ENCODE measurements around the gene TMEM138.

Gene TMEM138

DNA sequence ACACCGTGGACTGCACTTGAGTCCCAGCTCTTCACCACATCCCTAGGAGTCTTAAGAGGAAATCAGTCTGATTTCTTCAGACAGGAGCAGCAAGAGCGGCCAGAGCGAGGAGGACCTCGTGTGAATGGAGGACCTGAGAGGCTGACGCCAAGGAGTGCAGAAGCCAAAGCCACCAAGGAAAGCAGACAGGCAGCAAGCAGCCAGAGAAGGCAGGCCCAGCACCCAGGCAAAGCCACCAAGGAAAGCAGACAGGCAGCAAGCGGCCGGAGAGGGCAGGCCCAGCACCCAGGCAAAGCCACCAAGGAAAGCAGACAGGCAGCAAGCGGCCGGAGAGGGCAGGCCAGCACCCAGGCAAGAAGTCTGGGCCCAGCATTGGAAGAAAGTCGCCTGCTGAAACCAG, 12.3 kb upstream of the TMEM138 start:
- Mint-ChIP-seq H3K36me3 (ENCODE audit: low read depth) (peaks cover 19% of the 10 kb centered on the region), H3K9me3 (no peaks in the 10 kb centered on the region), H3K4me3 (no peak overlapping the region), H3K27me3 (ENCODE audit: low read depth) (no peaks in the 10 kb centered on the region), H3K4me1 (ENCODE audit: low read depth) (no peaks in the 10 kb centered on the region), H3K27ac (no peak overlapping the region)
- DNase-seq (ENCODE audit: low spot score), result no peak

DNA sequence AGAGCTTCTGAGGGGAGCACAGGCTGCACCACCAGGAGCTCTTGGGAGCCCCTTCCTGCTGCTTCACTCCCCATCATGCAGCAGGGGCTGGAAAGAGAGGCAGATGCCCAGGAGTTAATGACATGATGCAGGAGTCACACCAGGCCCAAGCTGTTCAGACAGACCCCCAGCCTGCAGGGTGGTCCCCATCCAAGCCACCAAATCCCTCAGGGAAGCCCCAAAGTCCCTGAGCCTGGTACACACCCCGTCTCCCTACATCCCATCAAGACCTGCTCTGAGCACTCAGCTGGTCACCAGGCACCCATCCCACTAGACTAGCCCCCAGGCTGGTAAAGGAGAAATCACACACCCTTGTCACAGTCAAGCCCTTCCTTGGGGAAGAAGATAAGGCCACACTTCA, 11.8 kb upstream of the TMEM138 start:
- no peaks in the 10 kb centered on the region for H3K27me3 Mint-ChIP-seq (ENCODE audit: low read depth)
- no peaks in the 10 kb centered on the region for H3K9me3 Mint-ChIP-seq
- H3K4me1 Mint-ChIP-seq (ENCODE audit: low read depth), result no peaks in the 10 kb centered on the region
- peaks cover 22% of the 10 kb centered on the region for H3K36me3 Mint-ChIP-seq (ENCODE audit: low read depth)
- no peak overlapping the region for H3K27ac Mint-ChIP-seq
- H3K4me3 Mint-ChIP-seq, result no peak overlapping the region
- DNase-seq (ENCODE audit: low spot score), result no peak

DNA sequence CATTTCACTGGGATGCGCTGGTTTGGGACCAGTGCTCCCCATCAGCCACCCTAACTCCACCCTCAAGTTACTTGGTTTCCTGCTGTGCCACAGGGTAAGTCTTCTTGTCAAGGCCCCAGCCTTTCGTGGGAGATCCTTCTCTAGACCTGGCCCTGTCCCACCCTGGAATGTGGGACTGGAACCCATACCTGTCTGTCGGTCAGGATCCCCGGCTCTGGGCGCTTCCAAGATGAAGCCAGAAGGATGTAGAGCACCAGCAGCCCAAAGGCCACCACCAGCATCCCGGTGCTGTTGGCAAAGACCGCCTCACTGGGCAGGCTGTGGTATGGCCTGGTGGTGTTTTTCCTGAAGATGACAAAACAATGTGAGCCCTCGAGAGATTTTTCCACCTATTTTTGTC, 11.4 kb upstream of the TMEM138 start:
- peaks cover 22% of the 10 kb centered on the region for H3K36me3 Mint-ChIP-seq (ENCODE audit: low read depth)
- no peaks in the 10 kb centered on the region for H3K9me3 Mint-ChIP-seq
- no peak for DNase-seq (ENCODE audit: low spot score)
- H3K27me3 Mint-ChIP-seq (ENCODE audit: low read depth), result no peaks in the 10 kb centered on the region
- no peak overlapping the region for H3K4me3 Mint-ChIP-seq
- no peak overlapping the region for H3K27ac Mint-ChIP-seq
- no peaks in the 10 kb centered on the region for H3K4me1 Mint-ChIP-seq (ENCODE audit: low read depth)

DNA sequence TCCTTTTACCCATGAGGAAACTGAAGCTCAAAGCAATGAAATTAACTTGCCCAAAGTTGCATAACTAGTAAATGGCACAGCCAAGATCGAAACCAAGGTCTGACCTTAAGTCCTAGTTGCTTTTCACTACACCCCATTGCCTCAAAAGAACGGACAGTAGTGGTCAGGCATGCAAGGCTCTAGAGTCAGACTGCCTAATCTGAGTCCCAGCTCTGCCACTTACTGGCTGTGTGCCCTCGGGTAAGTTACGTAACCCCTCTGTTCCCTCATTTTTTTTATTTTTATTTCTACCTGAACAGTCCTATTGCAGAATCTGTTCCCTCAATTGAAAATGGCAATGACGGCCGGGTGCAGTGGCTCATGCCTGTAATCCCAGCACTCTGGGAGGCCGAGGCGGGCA, 10.1 kb upstream of the TMEM138 start:
- no peak overlapping the region for H3K27ac Mint-ChIP-seq
- no peak for DNase-seq (ENCODE audit: low spot score)
- peaks cover 24% of the 10 kb centered on the region for H3K36me3 Mint-ChIP-seq (ENCODE audit: low read depth)
- no peaks in the 10 kb centered on the region for H3K27me3 Mint-ChIP-seq (ENCODE audit: low read depth)
- H3K4me1 Mint-ChIP-seq (ENCODE audit: low read depth), result peaks cover 6% of the 10 kb centered on the region
- H3K4me3 Mint-ChIP-seq, result no peak overlapping the region
- no peaks in the 10 kb centered on the region for H3K9me3 Mint-ChIP-seq

DNA sequence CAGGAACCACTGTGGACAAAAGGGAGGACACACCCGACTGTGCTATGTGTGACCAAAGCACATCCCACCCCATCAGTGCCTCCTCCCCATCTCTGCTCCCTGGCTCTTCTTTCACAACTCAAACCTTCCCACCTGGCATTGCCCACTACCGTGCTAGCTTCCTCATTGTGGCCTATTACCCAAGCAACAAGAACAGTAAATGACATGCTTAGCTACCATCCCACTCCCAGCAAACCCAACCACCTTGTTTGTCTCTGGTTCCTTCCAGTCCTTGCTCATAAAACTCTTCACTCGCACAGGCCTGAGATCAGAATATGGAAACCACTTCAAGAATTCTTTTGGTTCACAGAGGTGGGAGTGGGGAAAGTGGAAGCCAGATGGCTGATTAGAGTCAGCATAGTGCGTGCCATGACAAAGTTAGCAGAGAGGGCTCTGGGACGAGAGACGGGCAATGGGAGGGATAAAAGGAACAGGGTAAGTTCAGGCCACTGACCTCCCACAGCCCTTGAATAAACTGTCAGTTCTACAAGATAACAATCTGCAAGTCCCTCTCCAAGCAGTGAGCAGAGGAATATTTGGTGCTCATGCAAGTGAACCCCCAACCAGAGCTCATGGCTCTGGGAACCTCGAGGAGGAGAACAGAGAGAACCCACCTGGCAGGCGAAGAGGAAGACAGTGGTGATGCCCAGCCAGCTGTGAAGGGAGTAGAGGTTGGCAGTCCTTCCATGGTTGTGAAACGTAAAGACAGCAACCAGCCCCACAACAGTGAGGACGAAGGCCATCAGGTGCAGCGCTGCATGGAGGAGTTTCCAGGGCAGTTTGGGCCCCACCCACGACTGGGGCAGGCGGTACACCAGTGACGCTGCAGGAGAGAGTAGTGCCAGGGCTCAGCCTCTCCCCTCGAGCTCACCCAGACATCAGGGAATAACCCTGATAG, 8.8 kb upstream of the TMEM138 start:
- Mint-ChIP-seq H3K27ac (no peak overlapping the region), H3K4me1 (ENCODE audit: low read depth) (peaks cover 8% of the 10 kb centered on the region), H3K36me3 (ENCODE audit: low read depth) (peaks cover 24% of the 10 kb centered on the region)

DNA sequence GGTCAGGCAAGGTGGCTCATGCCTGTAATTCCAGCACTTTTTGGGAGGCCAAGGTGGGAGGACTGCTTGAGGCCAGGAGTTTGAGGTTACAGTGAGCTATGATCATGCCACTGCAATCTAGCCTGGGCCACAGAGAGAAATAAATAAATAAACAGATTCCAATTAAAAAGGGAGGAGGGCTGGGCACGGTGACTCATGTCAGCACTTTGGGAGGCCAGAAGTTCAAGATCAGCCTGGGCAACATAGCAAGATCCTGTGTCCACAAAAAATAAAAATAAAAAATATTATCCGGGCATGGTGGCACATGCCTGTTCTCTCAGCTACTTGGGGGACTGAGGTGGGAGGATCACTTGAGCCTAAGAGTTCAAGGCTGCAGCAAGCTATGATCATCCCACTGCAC, 8.0 kb upstream of the TMEM138 start:
- Mint-ChIP-seq H3K36me3 (ENCODE audit: low read depth) (peaks cover 24% of the 10 kb centered on the region), H3K27me3 (ENCODE audit: low read depth) (no peaks in the 10 kb centered on the region), H3K27ac (no peak overlapping the region), H3K4me1 (ENCODE audit: low read depth) (peaks cover 9% of the 10 kb centered on the region), H3K9me3 (no peaks in the 10 kb centered on the region), H3K4me3 (no peak overlapping the region)
- no peak for DNase-seq (ENCODE audit: low spot score)

More for the DNA sequence above, 8.8 kb upstream of the TMEM138 start:
- no peak for DNase-seq (ENCODE audit: low spot score)
- H3K4me3 Mint-ChIP-seq, result no peak overlapping the region
- H3K27me3 Mint-ChIP-seq (ENCODE audit: low read depth), result no peaks in the 10 kb centered on the region
- H3K9me3 Mint-ChIP-seq, result no peaks in the 10 kb centered on the region

DNA sequence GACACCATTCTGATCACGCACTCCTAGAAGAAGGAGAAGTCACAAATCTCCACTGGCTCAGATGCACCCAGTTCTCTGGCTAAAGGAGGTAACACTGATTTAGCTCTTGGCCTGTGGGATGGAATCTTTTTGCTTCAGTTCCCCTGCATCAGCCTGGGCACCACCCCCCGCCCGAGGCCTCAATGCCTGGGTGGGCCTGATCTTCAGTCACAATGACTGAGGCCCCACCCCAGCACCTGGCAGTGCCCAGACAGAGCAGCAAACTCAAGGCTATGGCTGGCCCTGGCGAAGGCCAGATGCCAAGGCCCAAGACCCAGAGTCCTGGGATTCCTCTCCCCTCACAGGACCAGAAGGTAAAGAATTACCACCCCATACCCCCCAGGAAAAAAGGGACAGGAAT, 5.5 kb upstream of the TMEM138 start:
- H3K4me3 Mint-ChIP-seq, result no peak overlapping the region
- peaks cover 24% of the 10 kb centered on the region for H3K4me1 Mint-ChIP-seq (ENCODE audit: low read depth)
- no peak overlapping the region for H3K27ac Mint-ChIP-seq
- no peaks in the 10 kb centered on the region for H3K9me3 Mint-ChIP-seq
- no peak for DNase-seq (ENCODE audit: low spot score)
- H3K36me3 Mint-ChIP-seq (ENCODE audit: low read depth), result peaks cover 18% of the 10 kb centered on the region
- H3K27me3 Mint-ChIP-seq (ENCODE audit: low read depth), result no peaks in the 10 kb centered on the region

DNA sequence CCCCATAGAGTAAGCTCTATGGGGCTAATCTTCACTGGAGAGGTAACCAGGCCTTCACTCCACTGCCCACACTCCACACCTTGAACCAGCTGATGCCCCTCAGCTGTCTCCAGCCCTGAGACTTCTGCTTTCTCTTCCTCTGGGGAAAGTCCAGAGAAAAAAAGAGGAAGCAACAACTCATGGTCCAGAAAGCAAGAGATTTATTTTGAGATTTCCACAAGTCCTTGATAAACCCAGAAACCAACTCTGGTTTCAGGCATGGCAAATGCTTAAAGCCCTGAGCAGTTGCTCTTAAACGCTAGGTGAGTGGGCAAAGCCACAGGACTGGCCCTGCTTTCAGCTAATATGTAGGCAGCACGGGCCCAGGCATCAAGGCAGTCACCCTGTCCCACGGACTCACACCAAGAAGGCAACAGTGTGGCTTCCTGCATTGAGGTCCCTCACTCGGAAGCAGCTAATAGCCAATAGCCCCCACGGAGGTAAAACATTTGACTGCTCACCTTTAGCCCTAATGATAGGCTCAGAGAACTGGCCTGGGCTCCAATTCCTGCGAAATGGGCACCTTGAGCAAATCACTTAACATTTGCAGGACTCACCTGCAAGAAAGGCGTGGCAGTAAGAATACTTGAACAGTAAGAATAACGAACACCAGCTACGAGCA, 4.8 kb upstream of the TMEM138 start:
- peak overlapping the region; percentile 45 for H3K27ac Mint-ChIP-seq
- no peaks in the 10 kb centered on the region for H3K9me3 Mint-ChIP-seq
- H3K4me3 Mint-ChIP-seq, result no peak overlapping the region

DNA sequence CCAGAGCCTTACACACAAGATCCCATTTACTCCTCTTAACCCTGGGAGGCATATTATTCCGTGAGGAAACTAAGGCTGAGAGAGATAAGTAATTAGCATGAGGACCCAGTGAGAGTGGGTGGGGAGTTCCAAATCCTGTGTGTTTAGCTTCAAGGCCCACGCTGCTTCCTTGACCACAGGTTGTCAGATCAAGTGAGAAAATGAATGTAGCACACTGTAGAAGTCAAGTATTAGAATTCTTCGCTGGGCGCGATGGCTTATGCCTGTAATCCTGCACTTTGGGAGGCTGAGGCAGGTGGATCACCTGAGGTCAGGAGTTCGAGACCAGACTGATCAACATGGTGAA, 4.3 kb upstream of the TMEM138 start:
- no peak overlapping the region for H3K4me3 Mint-ChIP-seq
- no peak for DNase-seq (ENCODE audit: low spot score)
- no peak overlapping the region for H3K27ac Mint-ChIP-seq
- H3K27me3 Mint-ChIP-seq (ENCODE audit: low read depth), result no peaks in the 10 kb centered on the region
- peaks cover 28% of the 10 kb centered on the region for H3K4me1 Mint-ChIP-seq (ENCODE audit: low read depth)
- no peaks in the 10 kb centered on the region for H3K9me3 Mint-ChIP-seq
- peaks cover 20% of the 10 kb centered on the region for H3K36me3 Mint-ChIP-seq (ENCODE audit: low read depth)

More for the DNA sequence above, 4.8 kb upstream of the TMEM138 start:
- DNase-seq (ENCODE audit: low spot score), result no peak
- Mint-ChIP-seq H3K4me1 (ENCODE audit: low read depth) (peaks cover 26% of the 10 kb centered on the region), H3K27me3 (ENCODE audit: low read depth) (no peaks in the 10 kb centered on the region), H3K36me3 (ENCODE audit: low read depth) (peaks cover 18% of the 10 kb centered on the region)

DNA sequence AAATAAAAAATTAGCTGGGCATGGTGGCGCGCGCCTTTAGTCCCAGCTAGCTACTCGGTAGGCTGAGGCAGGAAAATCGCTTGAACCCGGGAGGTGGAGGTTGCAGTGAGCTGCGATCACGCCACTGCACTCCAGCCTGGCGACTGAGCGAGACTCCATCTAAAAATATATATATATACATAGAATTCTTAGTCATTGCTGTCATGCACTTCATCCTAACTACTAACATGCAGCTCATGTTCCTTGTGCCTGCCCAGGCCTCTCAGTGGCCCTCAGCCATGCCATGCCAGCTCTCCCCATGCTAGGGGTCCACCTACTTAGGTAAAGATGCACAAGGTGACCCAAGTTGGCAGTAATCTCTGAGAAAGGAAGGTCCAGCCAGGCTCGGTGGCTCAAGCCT, 3.6 kb upstream of the TMEM138 start:
- H3K9me3 Mint-ChIP-seq, result no peaks in the 10 kb centered on the region
- H3K4me1 Mint-ChIP-seq (ENCODE audit: low read depth), result peaks cover 33% of the 10 kb centered on the region
- H3K4me3 Mint-ChIP-seq, result no peak overlapping the region
- H3K36me3 Mint-ChIP-seq (ENCODE audit: low read depth), result peaks cover 17% of the 10 kb centered on the region
- no peaks in the 10 kb centered on the region for H3K27me3 Mint-ChIP-seq (ENCODE audit: low read depth)
- no peak overlapping the region for H3K27ac Mint-ChIP-seq
- no peak for DNase-seq (ENCODE audit: low spot score)

DNA sequence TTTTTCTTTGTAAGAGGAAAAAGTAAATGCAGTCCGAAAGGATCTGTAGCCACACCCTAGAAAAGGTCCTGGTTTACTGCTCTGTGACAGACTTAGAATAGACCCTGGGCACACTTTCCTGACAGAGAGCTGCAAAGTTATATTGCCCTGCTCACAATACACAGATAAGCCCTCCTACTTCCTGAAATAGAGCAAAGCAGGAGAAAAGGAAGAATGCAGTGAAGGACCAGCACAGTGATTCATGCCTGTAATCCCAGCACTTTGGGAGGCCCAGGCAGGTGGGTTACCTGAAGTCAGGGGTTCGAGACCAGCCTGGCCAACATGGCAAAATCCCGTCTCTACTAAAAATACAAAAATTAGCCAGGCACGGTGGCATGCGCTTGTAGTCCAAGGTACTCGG, 2.7 kb upstream of the TMEM138 start:
- no peak for DNase-seq (ENCODE audit: low spot score)
- no peaks in the 10 kb centered on the region for H3K27me3 Mint-ChIP-seq (ENCODE audit: low read depth)
- no peaks in the 10 kb centered on the region for H3K9me3 Mint-ChIP-seq
- H3K4me3 Mint-ChIP-seq, result peak overlapping the region; percentile 21
- H3K4me1 Mint-ChIP-seq (ENCODE audit: low read depth), result peaks cover 35% of the 10 kb centered on the region
- peaks cover 19% of the 10 kb centered on the region for H3K36me3 Mint-ChIP-seq (ENCODE audit: low read depth)
- no peak overlapping the region for H3K27ac Mint-ChIP-seq

DNA sequence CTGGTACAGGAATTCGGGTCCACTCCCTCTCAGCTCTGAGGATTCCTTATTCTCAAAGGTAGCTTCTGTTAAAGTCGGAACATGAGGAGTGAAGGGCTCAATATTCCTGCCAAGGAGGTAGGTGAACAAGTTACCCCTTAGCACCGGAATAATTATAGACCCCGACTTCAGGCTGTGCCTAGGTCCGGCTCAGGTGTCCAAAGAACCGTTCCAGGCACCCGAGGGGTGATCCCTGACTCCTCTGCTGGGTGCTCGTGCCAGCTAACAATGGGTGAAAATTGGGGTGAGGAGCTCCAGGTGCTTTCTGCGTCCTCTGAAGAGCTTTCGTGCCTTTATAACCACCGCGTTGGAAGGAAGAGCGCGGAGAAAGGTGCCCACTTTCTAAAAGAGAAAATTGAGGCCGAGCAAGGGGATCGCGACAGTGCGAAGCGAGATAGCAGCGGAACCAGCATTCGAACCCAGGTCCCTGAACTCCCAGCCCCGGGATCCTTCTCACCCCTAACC, 885 bp upstream of the TMEM138 start:
- peaks cover 21% of the 10 kb centered on the region for H3K36me3 Mint-ChIP-seq (ENCODE audit: low read depth)
- peak overlapping the region; percentile 96 for H3K27ac Mint-ChIP-seq
- H3K4me3 Mint-ChIP-seq, result peak overlapping the region; percentile 97
- no peaks in the 10 kb centered on the region for H3K27me3 Mint-ChIP-seq (ENCODE audit: low read depth)
- peaks cover 33% of the 10 kb centered on the region for H3K4me1 Mint-ChIP-seq (ENCODE audit: low read depth)
- no peaks in the 10 kb centered on the region for H3K9me3 Mint-ChIP-seq
- no peak for DNase-seq (ENCODE audit: low spot score)

DNA sequence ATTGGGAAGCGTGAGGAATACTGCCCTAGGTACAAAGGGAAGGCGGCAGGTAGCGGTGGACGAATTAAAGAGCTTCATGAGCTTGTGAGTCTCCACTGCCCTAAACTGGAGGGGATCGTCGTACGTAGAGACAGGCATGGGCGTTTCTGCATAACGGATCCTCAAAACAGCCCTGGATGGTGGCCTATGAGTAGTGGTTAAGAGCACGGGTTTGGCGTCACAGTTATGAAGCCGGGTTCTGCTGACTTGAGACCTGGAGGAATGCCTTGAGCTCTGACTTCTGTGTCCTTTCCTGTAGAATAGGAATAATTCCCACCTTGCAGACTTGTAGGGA, 335 bp downstream of the TMEM138 start:
- peaks cover 28% of the 10 kb centered on the region for H3K4me1 Mint-ChIP-seq (ENCODE audit: low read depth)
- H3K4me3 Mint-ChIP-seq, result peak overlapping the region; percentile 97
- no peak for DNase-seq (ENCODE audit: low spot score)
- peaks cover 29% of the 10 kb centered on the region for H3K36me3 Mint-ChIP-seq (ENCODE audit: low read depth)
- H3K27ac Mint-ChIP-seq, result peak overlapping the region; percentile 96
- H3K9me3 Mint-ChIP-seq, result no peaks in the 10 kb centered on the region
- H3K27me3 Mint-ChIP-seq (ENCODE audit: low read depth), result no peaks in the 10 kb centered on the region

DNA sequence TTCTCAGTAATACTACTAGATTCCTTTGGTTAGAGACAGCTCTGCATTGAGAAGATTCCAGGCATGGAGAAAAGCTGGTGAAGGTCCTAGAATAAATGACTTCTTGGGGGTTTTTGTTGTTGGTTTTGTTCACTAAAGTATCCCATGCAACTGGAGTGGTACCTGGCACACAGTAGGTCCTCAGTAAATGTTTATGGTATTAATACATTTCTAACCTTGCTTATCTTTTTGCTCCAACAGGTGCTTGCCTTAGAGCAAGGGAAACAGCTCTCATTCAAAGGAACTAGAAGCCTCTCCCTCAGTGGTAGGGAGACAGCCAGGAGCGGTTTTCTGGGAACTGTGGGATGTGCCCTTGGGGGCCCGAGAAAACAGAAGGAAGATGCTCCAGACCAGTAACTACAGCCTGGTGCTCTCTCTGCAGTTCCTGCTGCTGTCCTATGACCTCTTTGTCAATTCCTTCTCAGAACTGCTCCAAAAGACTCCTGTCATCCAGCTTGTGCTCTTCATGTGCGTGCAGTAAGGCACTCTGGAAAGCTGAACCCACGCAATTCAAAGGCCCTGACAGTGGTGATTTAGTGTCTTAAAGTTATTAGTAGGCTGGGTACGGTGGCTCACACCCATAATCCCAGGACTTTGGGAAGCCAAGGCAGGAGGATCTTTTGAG, 2.0 kb downstream of the TMEM138 start:
- Mint-ChIP-seq H3K4me1 (ENCODE audit: low read depth) (peaks cover 27% of the 10 kb centered on the region), H3K4me3 (peak overlapping the region; percentile 97), H3K9me3 (no peaks in the 10 kb centered on the region), H3K27me3 (ENCODE audit: low read depth) (no peaks in the 10 kb centered on the region), H3K27ac (no peak overlapping the region), H3K36me3 (ENCODE audit: low read depth) (peaks cover 39% of the 10 kb centered on the region)
- no peak for DNase-seq (ENCODE audit: low spot score)

All from T-helper 2 cell treated with Interferon-gamma antibody and Interleukin-4, amounts not matched to agents 5 μg/mL and 100 μg/mL, for 36 hours (primary cell).